ENCODE measurements around the gene CYB5D1. TPM values are rescaled to one million over a fixed set of nuclear protein-coding genes. Genes with fewer than 3 reads are reported as not detected.

The CYB5D1 gene
- total RNA-seq, 1 donor from 2014 or later, result 6.9 TPM

DNA sequence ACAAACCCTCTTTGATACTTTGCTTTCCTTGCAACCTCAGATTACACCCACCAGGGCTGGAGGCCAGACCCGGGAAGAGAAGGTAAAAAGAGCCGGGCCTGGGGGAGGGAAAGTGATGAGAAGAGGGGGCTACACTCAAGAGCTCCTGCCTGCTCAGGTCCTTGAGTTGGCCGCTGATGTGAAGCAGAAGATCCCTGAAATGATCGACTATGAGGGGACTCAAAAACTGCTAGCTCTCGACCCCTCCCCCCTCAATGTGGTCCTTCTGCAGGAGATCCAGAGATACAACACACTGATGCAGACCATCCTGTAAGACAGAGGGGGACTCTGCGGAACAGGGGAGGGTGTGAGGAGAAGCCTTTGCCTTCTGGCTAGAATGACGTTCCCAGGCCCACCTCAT, 26.6 kb upstream of the CYB5D1 start:
- Mint-ChIP-seq H3K4me1 (ENCODE audit: low read depth) (peaks cover 18% of the 10 kb centered on the region), H3K27me3 (ENCODE audit: low read depth) (peaks cover 19% of the 10 kb centered on the region), H3K27ac (ENCODE audit: unreplicated experiment) (no peak overlapping the region), H3K36me3 (ENCODE audit: low read depth) (no peaks in the 10 kb centered on the region), H3K4me3 (ENCODE audit: unreplicated experiment) (no peak overlapping the region), H3K9me3 (ENCODE audit: low read depth) (no peaks in the 10 kb centered on the region)
- TF ChIP-seq, protein P1, sequence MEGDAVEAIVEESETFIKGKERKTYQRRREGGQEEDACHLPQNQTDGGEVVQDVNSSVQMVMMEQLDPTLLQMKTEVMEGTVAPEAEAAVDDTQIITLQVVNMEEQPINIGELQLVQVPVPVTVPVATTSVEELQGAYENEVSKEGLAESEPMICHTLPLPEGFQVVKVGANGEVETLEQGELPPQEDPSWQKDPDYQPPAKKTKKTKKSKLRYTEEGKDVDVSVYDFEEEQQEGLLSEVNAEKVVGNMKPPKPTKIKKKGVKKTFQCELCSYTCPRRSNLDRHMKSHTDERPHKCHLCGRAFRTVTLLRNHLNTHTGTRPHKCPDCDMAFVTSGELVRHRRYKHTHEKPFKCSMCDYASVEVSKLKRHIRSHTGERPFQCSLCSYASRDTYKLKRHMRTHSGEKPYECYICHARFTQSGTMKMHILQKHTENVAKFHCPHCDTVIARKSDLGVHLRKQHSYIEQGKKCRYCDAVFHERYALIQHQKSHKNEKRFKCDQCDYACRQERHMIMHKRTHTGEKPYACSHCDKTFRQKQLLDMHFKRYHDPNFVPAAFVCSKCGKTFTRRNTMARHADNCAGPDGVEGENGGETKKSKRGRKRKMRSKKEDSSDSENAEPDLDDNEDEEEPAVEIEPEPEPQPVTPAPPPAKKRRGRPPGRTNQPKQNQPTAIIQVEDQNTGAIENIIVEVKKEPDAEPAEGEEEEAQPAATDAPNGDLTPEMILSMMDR (IDR thresholded peaks at IDR 0.05), result no peak
- DNase-seq (ENCODE audit: low spot score), result no peak

DNA sequence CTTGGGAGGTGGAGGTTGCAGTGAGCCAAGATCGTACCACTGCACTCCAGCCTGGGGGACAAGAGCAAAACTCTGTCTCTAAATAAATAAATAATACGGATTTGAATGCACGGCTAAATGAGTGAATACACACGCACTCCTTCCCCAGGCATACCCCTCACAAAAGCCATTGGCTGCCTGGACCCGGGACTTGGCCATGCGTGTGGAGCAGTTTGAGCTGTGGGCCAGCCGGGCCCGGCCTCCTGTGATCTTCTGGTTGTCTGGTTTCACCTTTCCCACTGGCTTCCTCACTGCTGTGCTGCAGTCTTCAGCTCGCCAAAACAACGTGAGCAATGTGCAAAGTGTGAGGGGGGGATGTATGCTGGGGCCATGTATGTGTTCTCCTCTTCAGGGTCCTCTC, 25.4 kb upstream of the CYB5D1 start:
- Mint-ChIP-seq H3K27me3 (ENCODE audit: low read depth) (peaks cover 17% of the 10 kb centered on the region), H3K9me3 (ENCODE audit: low read depth) (no peaks in the 10 kb centered on the region)

DNA sequence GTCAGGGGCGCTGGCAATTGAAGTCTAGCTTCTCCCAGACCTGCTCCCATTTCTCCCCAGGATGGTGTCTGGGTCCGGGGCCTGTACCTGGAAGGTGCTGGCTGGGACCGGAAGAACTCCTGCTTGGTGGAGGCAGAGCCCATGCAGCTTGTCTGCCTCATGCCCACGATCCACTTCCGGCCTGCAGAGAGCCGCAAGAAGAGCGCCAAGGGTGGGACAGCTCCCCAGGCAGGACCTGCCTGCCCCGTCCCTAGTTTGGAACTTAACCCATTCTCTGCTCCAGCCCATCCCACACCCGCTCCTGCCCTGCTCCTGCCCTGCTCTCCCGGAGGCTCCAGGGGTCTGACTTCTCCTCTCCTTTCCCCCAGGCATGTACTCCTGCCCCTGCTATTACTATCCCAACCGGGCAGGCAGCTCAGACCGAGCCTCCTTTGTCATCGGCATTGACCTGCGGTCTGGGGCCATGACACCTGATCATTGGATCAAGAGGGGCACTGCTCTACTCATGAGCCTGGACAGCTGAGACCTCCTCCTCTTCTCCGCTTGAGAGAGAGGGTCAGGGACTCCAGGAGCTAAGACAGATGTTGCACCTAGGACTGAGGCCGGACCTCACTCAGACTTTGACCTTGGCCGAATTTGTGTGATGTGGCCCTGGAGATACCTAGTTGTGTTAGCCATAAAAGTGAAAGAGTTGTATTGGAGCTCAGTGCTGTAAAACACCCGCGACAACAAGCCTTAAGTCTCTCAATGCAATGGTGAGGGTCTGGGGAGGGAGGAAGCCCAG, 24.6 kb upstream of the CYB5D1 start:
- DNase-seq (ENCODE audit: low spot score), result no peak
- TF ChIP-seq, protein P1 (IDR thresholded peaks at IDR 0.05), result no peak
- Mint-ChIP-seq H3K27ac (ENCODE audit: unreplicated experiment) (no peak overlapping the region), H3K4me3 (ENCODE audit: unreplicated experiment) (peak overlapping the region; percentile 91), H3K9me3 (ENCODE audit: low read depth) (no peaks in the 10 kb centered on the region), H3K4me1 (ENCODE audit: low read depth) (peaks cover 32% of the 10 kb centered on the region), H3K27me3 (ENCODE audit: low read depth) (peaks cover 13% of the 10 kb centered on the region), H3K36me3 (ENCODE audit: low read depth) (no peaks in the 10 kb centered on the region)

More for the DNA sequence above, 25.4 kb upstream of the CYB5D1 start:
- TF ChIP-seq, protein P1 (IDR thresholded peaks at IDR 0.05), result no peak
- Mint-ChIP-seq H3K36me3 (ENCODE audit: low read depth) (no peaks in the 10 kb centered on the region), H3K4me1 (ENCODE audit: low read depth) (peaks cover 28% of the 10 kb centered on the region), H3K4me3 (ENCODE audit: unreplicated experiment) (no peak overlapping the region), H3K27ac (ENCODE audit: unreplicated experiment) (no peak overlapping the region)
- no peak for DNase-seq (ENCODE audit: low spot score)

DNA sequence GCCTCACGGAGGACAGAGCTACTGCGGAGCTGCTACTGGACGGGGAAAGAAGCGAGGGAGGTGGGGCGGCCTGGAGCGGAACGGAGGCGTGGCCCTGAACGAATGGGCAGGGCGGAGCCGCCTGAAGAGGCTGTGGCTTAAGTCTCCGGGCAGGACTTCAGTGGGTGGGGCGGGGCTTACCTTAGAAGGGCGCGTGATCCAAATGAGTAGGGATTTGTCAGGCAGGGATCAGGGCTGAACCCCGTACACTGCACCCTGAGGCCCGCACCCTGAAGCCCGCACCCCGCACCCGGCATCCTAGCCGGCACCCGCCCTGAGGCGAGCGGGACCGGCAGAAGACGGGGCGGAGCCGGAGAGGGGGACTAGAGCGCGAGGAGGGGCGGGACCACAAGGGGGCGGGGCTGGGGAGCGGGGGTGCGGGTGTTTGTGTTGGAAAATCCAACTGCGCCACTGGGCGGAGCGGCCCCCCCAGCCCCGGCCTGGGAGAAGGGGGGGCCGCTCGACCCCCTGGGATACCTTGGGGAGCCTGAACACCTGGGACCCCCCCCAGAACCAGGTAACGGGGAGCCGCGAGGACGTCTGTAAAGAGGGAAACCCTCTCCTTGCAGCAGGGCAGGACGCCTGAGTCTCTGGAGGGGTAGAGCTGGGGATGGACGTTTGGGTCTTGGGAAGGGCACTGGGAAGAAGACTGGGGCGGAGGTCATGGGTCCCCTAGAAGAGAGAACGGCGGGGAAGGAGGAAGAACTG, 23.8 kb upstream of the CYB5D1 start, which contains the start of gene KDM6B:
TSS of gene KDM6B (plus strand) at position 423 of the 747 bp plus-strand sequence. CDS start 11,338 bp downstream, outside the sequence.
- Mint-ChIP-seq H3K4me3 (ENCODE audit: unreplicated experiment) (peak within 1 kb of the TSS; percentile 91), H3K27me3 (ENCODE audit: low read depth) (peaks cover 13% of the 10 kb centered on the region), H3K9me3 (ENCODE audit: low read depth) (no peaks in the 10 kb centered on the region), H3K4me1 (ENCODE audit: low read depth) (peaks cover 39% of the 10 kb centered on the region), H3K36me3 (ENCODE audit: low read depth) (no peaks in the 10 kb centered on the region), H3K27ac (ENCODE audit: unreplicated experiment) (peak within 1 kb of the TSS; percentile 97)
- TF ChIP-seq, protein P1 (IDR thresholded peaks at IDR 0.05), result no peak
- DNase-seq (ENCODE audit: low spot score), result peak; percentile 97

DNA sequence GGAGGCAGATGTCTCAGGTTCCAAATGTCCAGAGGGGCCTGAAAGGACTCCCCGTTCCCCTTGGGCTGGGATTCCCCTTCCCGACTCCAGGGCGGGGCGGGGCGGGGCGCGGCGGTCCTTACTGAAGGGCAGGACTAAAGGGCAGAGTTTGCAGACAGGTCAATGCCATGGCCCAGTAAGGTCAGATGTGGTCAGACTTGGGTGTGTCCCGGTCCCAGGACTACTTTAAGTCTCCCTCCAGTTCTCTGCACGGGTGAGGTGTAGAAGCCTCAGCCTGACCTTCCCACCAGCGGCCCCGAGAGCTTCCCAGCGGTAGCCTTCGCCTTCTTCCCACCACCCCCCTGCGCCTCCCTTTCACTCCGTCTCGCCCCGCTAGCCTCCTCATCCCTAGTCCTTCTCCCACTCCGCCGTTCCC, 23.3 kb upstream of the CYB5D1 start:
- peak overlapping the region; percentile 91 for H3K4me3 Mint-ChIP-seq (ENCODE audit: unreplicated experiment)
- H3K9me3 Mint-ChIP-seq (ENCODE audit: low read depth), result no peaks in the 10 kb centered on the region
- DNase-seq (ENCODE audit: low spot score), result no peak
- peaks cover 8% of the 10 kb centered on the region for H3K27me3 Mint-ChIP-seq (ENCODE audit: low read depth)
- peak overlapping the region; percentile 97 for H3K27ac Mint-ChIP-seq (ENCODE audit: unreplicated experiment)
- H3K4me1 Mint-ChIP-seq (ENCODE audit: low read depth), result peaks cover 44% of the 10 kb centered on the region
- no peaks in the 10 kb centered on the region for H3K36me3 Mint-ChIP-seq (ENCODE audit: low read depth)
- TF ChIP-seq, protein P1 (IDR thresholded peaks at IDR 0.05), result no peak

Measured in chondrocyte (in vitro differentiated cells).